H1 (cell line): Measurements from ENCODE around the gene SLC23A3. TPM values are rescaled to one million over a fixed set of nuclear protein-coding genes. Genes with fewer than 3 reads are reported as not detected.

Source experiments
- EGR1 ChIP-seq: IDR thresholded peaks from 2 replicates; pipeline ENCODE4 v1.6.1; 2011; ENCODE audit warnings: low read depth, low read length, borderline replicate concordance
- EZH2 ChIP-seq: fragments of 200-600 bp; sonication (generic); IDR thresholded peaks from 2 replicates; pipeline ENCODE4 v1.7.1; 2012; ENCODE audit warnings: low read depth, mild to moderate bottlenecking, moderate library complexity, low read length, inconsistent platforms; ENCODE audit not compliant: severe bottlenecking
- JUND ChIP-seq: IDR thresholded peaks from 2 replicates; pipeline ENCODE4 v1.6.1; 2011; ENCODE audit warnings: mild to moderate bottlenecking, improper control_type of control experiment, low read length
- PHF8 ChIP-seq: fragments of 200-600 bp; sonication (generic); conservative IDR thresholded peaks from 2 replicates; pipeline ENCODE4 v1.7.1; 2012; ENCODE audit warnings: low read depth, mild to moderate bottlenecking, inconsistent platforms, low read length, moderate library complexity
- RAD21 ChIP-seq, 2 experiments: IDR thresholded peaks in 1 of 2; conservative IDR thresholded peaks in 1 of 2; 2 replicates each; pipeline ENCODE4 v1.6.1; 2011; ENCODE audit warnings: low read depth in 2 of 2, low read length in 2 of 2, improper control_type of control experiment in 1 of 2, inconsistent platforms in 1 of 2, mild to moderate bottlenecking in 1 of 2, moderate library complexity in 1 of 2
- SIN3A ChIP-seq, 2 experiments: IDR thresholded peaks in 1 of 2; conservative IDR thresholded peaks in 1 of 2; 2 replicates each; pipeline ENCODE4 v1.6.1; 2011 to 2012; ENCODE audit warnings: low read length in 2 of 2, improper control_type of control experiment in 1 of 2, low read depth in 1 of 2, mild to moderate bottlenecking in 1 of 2
- SP1 ChIP-seq: IDR thresholded peaks from 2 replicates; pipeline ENCODE4 v1.6.1; 2011; ENCODE audit warnings: low read depth, low read length
- TAF1 ChIP-seq: IDR thresholded peaks from 2 replicates; pipeline ENCODE4 v1.6.1; 2011; ENCODE audit warnings: mild to moderate bottlenecking, low read depth, low read length
- TBP ChIP-seq: IDR thresholded peaks from 2 replicates; pipeline ENCODE4 v1.6.1; 2011; ENCODE audit warnings: low read depth, low read length, improper control_type of control experiment
- polyA plus RNA-seq, 7 experiments: library from polyadenylated mRNA; depleted of rRNA in 3 of 7; stranded (reverse) in 5 of 7; unstranded in 2 of 7; fragments of >200 nt in 5 of 7; fragments of 200-250 nt in 2 of 7; gene quantifications; 1 replicate in 5 of 7; 2 replicates in 1 of 7; 4 replicates in 1 of 7; pipeline versions ENCODE4 v1.2.1 to v1.2.3, GENCODE V29; 2011 to 2013; ENCODE audit warnings: missing spikeins in 2 of 7, mixed read lengths in 2 of 7
- total RNA-seq: library from RNA; stranded (reverse); fragmentation: NEBNext Ultra II Directional; extraction: Animal tissue kit (Norgen Biotek cat#: 25700); gene quantifications from 2 replicates; pipeline ENCODE4 v1.2.1, GENCODE V29; 2021
- TF ChIP-seq, protein P1 (sequence below): IDR thresholded peaks from 2 replicates; pipeline ENCODE4 v1.6.1; 2012; ENCODE audit warnings: inconsistent platforms

SLC23A3 gene
- total and polyA plus RNA-seq, 2 of the 8 experiments (the other 6 are each of a cell fraction or from before 2014, with no cell fraction given): 0.35 to 0.84 TPM

DNA sequence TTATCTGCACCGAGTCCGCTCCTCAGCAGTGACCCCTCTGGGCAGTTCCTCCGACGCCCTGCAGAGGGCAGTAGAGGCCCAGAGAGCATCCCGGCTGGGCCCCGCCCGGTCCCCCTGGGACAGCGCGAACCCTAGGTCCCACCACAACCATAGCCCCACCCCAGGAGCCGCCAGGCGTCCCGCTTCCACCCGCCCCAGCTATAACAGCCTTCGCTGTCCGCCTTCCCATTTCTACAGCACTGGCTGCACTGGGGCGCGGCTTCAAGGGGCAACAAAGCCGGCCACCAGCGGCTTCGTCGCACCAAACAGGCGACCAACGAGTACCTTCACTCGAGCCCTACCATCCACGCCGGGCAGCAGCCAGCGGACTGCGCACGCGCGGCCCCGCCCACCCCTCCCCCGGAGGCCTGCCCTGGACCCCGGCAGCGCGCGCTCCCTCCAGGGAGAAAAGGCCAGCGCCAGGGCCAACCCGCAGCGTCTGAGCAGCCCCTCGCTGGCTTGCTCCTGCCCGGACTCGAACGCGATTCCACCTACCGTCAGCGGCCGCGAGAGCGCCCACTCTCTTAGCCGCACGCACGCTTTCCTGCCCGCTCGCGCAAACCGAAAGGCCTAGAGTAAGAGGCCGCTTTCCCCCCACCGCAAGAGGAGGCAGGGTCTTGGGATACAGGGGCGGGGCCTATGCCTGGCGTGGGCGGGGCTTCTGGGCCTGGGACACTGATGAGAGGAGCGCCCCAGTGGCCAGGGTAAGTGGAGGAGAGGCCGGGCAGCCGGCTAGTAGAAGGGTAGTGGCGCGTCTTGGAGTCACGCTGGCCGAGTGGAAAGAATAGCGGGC is 9.4 kb downstream of the SLC23A3 start, which contains the start of gene NHEJ1 (continued):
- TF ChIP-seq TBP: peak; percentile 50; the same call in 1 of the 2 replicates
- TF ChIP-seq, protein P1, sequence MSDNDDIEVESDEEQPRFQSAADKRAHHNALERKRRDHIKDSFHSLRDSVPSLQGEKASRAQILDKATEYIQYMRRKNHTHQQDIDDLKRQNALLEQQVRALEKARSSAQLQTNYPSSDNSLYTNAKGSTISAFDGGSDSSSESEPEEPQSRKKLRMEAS: peak; percentile 47
- peak; percentile 93 for TF ChIP-seq PHF8
- TF ChIP-seq SP1: no peak
- TF ChIP-seq RAD21 (IDR thresholded peaks at IDR 0.05 in 1 of 2, conservative IDR thresholded peaks at IDR 0.05 in 1 of 2; ENCODE audit: low read depth in 2 of 2, low read length in 2 of 2): peak; percentile 78 to 82
- TF ChIP-seq JUND: 0 out of 2 replicates have a peak, but pooled peaks have one; percentile 45
- TF ChIP-seq TAF1: peak; percentile 59
- TF ChIP-seq EZH2: no peak
- TF ChIP-seq EGR1: no peak
- TF ChIP-seq SIN3A (conservative IDR thresholded peaks at IDR 0.05 in 1 of 2, IDR thresholded peaks at IDR 0.05 in 1 of 2; ENCODE audit: low read depth in 1 of 2, low read length in 2 of 2): peak in 1 of 2 experiments; percentile 53; a peak in 1 of 4 replicates
